Measurements from ENCODE around the gene GUK1. TPM values are rescaled to one million over a fixed set of nuclear protein-coding genes. Genes with fewer than 3 reads are reported as not detected.
A peak's percentile ranks its signal among the peaks of the same experiment; 100 is the strongest.

GUK1 gene
- total RNA-seq, 5 donors from 2014 or later (not counting 1 experiment from before 2014, with no cell fraction given), result 201 to 318 (median 223) TPM

DNA sequence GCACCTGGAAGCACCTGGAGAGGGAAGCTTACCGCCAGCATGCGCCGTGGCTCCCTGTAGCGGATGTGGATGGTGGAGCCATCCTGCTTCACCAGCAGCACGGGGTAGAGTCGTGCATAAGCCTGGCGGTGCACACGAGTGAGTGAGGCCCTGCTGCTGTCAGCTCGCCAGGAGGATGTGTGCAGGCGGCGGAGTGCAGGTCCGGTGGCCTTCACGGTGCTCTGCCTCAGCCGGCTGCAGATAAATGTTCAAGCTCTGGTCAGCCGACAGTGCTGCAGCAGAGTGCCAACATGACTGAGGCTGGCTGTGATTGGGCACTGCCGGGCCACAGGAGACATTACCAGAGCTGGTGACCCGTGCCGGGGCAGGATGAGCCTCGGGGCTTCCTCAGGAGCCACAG is 32.4 kb upstream of the GUK1 start:
- H3K27ac Mint-ChIP-seq, result peak overlapping the region; percentile 39 to 85
- DNase-seq (peak in 1 of 35 experiments; percentile 5), ATAC-seq (replicated peaks in 1 of 4) (no peak)
- 93% methylated on average over 17 of the region's 19 CpGs for WGBS (ENCODE audit: insufficient coverage)
- ChIA-PET CTCF (no interaction called here), POLR2A (no interaction called here)
- H3K4me1 ChIP-seq (ENCODE audit: control insufficient read depth in 1 of 2, extremely low read depth in 1 of 2, insufficient read depth in 2 of 2, low read length in 2 of 2), result peaks cover 3 to 47% of the 10 kb centered on the region in 2 experiments
- peak overlapping the region; percentile 79 to 93 (median 81) for H3K4me3 Mint-ChIP-seq
- H3K4me3 ChIP-seq (ENCODE audit: control insufficient read depth in 1 of 2, extremely low read depth in 1 of 2, low read length in 1 of 2), result no peak overlapping the region
- peaks cover 8% of the 10 kb centered on the region for H3K36me3 Mint-ChIP-seq
- H3K9me3 Mint-ChIP-seq, result no peaks in the 10 kb centered on the region
- H3K4me1 Mint-ChIP-seq, result peaks cover 27 to 40% (median 30%) of the 10 kb centered on the region in 3 donors
- H3K36me3 ChIP-seq (ENCODE audit: control insufficient read depth in 2 of 2, extremely low read depth in 1 of 2, insufficient read depth in 1 of 2, low read length in 1 of 2), result peaks cover 0 to 26% of the 10 kb centered on the region in 2 donors
- H3K9me3 ChIP-seq, result no peaks in the 10 kb centered on the region
- no peak overlapping the region for H3K27ac ChIP-seq (ENCODE audit: low read length)
- peaks cover 0 to 4% of the 10 kb centered on the region in 2 experiments for H3K27me3 ChIP-seq (replicated peaks in 1 of 2; ENCODE audit: control insufficient read depth in 2 of 2, extremely low read depth in 1 of 2, insufficient read depth in 2 of 2, low read length in 1 of 2)
- H3K27me3 Mint-ChIP-seq, result no peaks in the 10 kb centered on the region

DNA sequence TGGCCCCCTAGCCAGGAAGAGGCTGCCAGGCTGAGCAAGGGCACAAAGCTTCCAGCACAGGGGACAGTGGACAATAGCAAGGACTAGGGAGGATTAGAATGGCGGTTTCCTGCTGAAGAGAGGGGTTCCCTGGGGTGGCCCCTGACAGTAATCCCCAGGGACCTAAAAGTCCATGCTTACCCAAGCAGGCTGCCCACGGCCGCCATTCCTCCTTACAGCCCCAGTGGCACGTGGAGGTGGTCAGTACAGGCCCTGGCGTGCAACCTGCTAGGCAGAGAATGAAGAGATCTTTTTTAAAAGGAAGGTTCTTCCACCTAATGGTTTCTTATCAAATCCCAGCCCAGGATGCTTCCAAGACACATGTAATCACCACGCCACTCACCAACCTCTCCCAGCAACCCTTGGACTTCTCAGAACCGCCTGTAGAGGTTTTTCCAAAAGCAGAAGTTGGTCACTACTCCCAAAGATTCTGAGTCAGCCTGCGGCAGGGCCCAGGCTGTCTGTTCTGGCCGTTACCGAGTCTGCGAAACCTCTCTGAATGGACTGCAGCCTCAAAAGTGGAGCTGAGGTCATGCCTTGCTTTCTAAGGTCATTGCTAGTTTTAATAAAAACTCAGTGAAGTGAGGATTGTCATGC is 31.9 kb upstream of the GUK1 start:
- Histone ChIP-seq H3K27ac (ENCODE audit: low read length) (peak overlapping the region; percentile 80), H3K36me3 (ENCODE audit: control insufficient read depth in 2 of 2, extremely low read depth in 1 of 2, insufficient read depth in 1 of 2, low read length in 1 of 2) (peaks cover 0 to 26% of the 10 kb centered on the region in 2 donors), H3K27me3 (replicated peaks in 1 of 2; ENCODE audit: control insufficient read depth in 2 of 2, extremely low read depth in 1 of 2, insufficient read depth in 2 of 2, low read length in 1 of 2) (peaks cover 0 to 4% of the 10 kb centered on the region in 2 experiments), H3K4me1 (ENCODE audit: control insufficient read depth in 1 of 2, extremely low read depth in 1 of 2, insufficient read depth in 2 of 2, low read length in 2 of 2) (peaks cover 3 to 47% of the 10 kb centered on the region in 2 experiments), H3K4me3 (ENCODE audit: control insufficient read depth in 1 of 2, extremely low read depth in 1 of 2, low read length in 1 of 2) (peak overlapping the region; percentile 86 to 100), H3K9me3 (no peaks in the 10 kb centered on the region)
- Mint-ChIP-seq H3K27ac (peak overlapping the region; percentile 69 to 85), H3K4me3 (peak overlapping the region; percentile 79 to 93 (median 81)), H3K4me1 (peaks cover 26 to 38% (median 29%) of the 10 kb centered on the region in 3 donors), H3K9me3 (no peaks in the 10 kb centered on the region), H3K27me3 (no peaks in the 10 kb centered on the region), H3K36me3 (peaks cover 8% of the 10 kb centered on the region)
- ATAC-seq (replicated peaks in 1 of 4) (no peak), DNase-seq (peak in 1 of 35 experiments; percentile 2)
- POLR2A ChIA-PET, result no interaction called here
- CTCF ChIA-PET, result no interaction called here
- WGBS (ENCODE audit: insufficient coverage), result 71% methylated on average over 7 of the region's 11 CpGs

DNA sequence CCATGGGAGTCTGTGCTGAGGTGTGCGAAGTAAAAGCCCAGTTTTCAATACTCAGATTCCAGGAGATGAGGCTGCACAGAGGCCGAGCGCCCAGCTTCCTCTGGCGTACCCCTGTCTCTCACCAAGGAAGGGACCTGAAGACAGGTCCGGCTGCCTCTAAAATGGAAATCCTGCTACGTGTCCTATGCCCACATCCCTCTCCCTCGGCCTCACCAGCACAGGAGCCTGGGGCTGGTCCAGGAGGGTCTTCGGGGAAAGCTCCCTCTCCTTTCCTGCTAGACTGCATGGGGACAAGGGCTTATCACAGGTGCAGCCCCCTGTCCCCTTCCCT is 31.4 kb upstream of the GUK1 start:
- CTCF ChIA-PET, result no interaction called here
- 6% methylated on average over 7 of the region's 8 CpGs for WGBS (ENCODE audit: insufficient coverage)
- peak overlapping the region; percentile 69 to 85 for H3K27ac Mint-ChIP-seq
- Histone ChIP-seq H3K4me1 (ENCODE audit: control insufficient read depth in 1 of 2, extremely low read depth in 1 of 2, insufficient read depth in 2 of 2, low read length in 2 of 2) (peaks cover 3 to 42% of the 10 kb centered on the region in 2 experiments), H3K4me3 (ENCODE audit: control insufficient read depth in 1 of 2, extremely low read depth in 1 of 2, low read length in 1 of 2) (peak overlapping the region; percentile 86 to 100), H3K27ac (ENCODE audit: low read length) (peak overlapping the region; percentile 80), H3K36me3 (ENCODE audit: control insufficient read depth in 2 of 2, extremely low read depth in 1 of 2, insufficient read depth in 1 of 2, low read length in 1 of 2) (peaks cover 0 to 26% of the 10 kb centered on the region in 2 donors), H3K9me3 (no peaks in the 10 kb centered on the region), H3K27me3 (replicated peaks in 1 of 2; ENCODE audit: control insufficient read depth in 2 of 2, extremely low read depth in 1 of 2, insufficient read depth in 2 of 2, low read length in 1 of 2) (peaks cover 0 to 4% of the 10 kb centered on the region in 2 experiments)
- peaks cover 21 to 32% (median 26%) of the 10 kb centered on the region in 3 donors for H3K4me1 Mint-ChIP-seq
- no peak for DNase-seq
- peaks cover 8% of the 10 kb centered on the region for H3K36me3 Mint-ChIP-seq
- no peaks in the 10 kb centered on the region for H3K9me3 Mint-ChIP-seq
- H3K27me3 Mint-ChIP-seq, result no peaks in the 10 kb centered on the region
- ATAC-seq (replicated peaks in 1 of 4), result peak in 1 of 4 experiments; percentile 2
- H3K4me3 Mint-ChIP-seq, result peak overlapping the region; percentile 79 to 93 (median 81)
- POLR2A ChIA-PET, result no interaction called here

DNA sequence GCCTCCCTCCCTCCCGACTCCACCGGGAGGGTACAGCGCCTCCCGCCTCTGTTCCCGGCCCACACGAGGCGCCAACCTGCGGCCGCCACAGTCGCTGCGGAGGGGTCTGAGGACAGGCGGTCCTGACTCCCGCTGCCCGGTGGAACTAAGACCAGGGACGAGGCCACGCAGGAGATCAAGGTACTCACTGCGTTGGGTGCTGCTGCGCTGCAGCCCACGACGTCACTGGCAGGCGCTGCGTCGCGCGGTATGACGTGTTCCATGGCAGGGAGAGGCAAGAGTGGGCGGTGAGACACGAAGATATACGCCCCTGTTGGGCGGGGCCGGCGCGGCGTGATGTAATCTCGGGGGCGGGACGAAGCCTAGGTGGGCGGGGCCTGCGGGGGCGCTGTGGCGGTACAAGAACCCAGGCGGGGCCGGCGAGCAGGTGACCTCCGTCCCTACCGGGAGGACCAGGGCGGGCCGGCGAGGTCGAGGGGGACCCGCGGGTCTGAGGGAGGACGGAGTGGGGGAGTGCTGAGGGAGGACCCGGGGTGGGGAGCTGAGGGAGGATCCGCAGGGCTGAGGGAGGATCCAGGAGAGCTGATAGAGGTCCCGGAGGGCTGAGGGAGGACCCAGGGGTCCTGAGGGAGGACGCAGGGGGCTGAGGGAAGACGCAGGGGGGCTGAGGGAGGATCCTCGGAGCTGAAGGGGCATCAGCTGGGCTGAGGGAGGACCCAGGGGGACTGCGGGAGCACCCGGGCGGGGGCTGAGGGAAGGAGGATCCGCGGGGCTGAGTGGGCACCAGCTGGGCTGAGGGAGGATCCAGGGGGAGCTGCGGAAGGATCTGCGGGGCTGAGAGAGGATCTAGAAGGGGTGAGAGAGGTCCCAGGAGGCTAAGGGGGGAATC is 30.8 kb upstream of the GUK1 start, which contains the start of gene MRPL55:
TSS of gene MRPL55 (minus strand) at position 227 of the 889 bp plus-strand sequence. CDS start 1,039 bp downstream, outside the sequence.
- Histone ChIP-seq H3K27me3 (replicated peaks in 1 of 2; ENCODE audit: control insufficient read depth in 2 of 2, extremely low read depth in 1 of 2, insufficient read depth in 2 of 2, low read length in 1 of 2) (peaks cover 0 to 4% of the 10 kb centered on the region in 2 experiments), H3K36me3 (ENCODE audit: control insufficient read depth in 2 of 2, extremely low read depth in 1 of 2, insufficient read depth in 1 of 2, low read length in 1 of 2) (peaks cover 0 to 26% of the 10 kb centered on the region in 2 donors), H3K27ac (ENCODE audit: low read length) (peak within 1 kb of the TSS; percentile 83), H3K9me3 (no peaks in the 10 kb centered on the region), H3K4me3 (ENCODE audit: control insufficient read depth in 1 of 2, extremely low read depth in 1 of 2, low read length in 1 of 2) (peak within 1 kb of the TSS; percentile 86 to 100), H3K4me1 (ENCODE audit: control insufficient read depth in 1 of 2, extremely low read depth in 1 of 2, insufficient read depth in 2 of 2, low read length in 2 of 2) (peaks cover 3 to 36% of the 10 kb centered on the region in 2 experiments)
- POLR2A ChIA-PET, result no interaction called here
- CTCF ChIA-PET, result interaction anchor here (0.5 to 1.6 kb wide), 4 partner anchors 22 to 349 kb away, joined by 3 to 7 read pairs (median 4); partner anchors contain the start of gene ARF1 (in 1 of the 2)
- peak within 1 kb of the TSS; percentile 85 to 87 for H3K27ac Mint-ChIP-seq
- peak within 1 kb of the TSS; percentile 79 to 93 (median 81) for H3K4me3 Mint-ChIP-seq
- ATAC-seq (replicated peaks in 1 of 4), result peak; percentile 91 to 98 (median 94)
- under 1% methylated on average over 63 of the region's 66 CpGs for WGBS (ENCODE audit: insufficient coverage)
- H3K9me3 Mint-ChIP-seq, result no peaks in the 10 kb centered on the region
- peaks cover 21 to 31% (median 24%) of the 10 kb centered on the region in 3 donors for H3K4me1 Mint-ChIP-seq
- no peaks in the 10 kb centered on the region for H3K27me3 Mint-ChIP-seq
- peak; percentile 93 to 100 (median 97) for DNase-seq
- peaks cover 8% of the 10 kb centered on the region for H3K36me3 Mint-ChIP-seq

DNA sequence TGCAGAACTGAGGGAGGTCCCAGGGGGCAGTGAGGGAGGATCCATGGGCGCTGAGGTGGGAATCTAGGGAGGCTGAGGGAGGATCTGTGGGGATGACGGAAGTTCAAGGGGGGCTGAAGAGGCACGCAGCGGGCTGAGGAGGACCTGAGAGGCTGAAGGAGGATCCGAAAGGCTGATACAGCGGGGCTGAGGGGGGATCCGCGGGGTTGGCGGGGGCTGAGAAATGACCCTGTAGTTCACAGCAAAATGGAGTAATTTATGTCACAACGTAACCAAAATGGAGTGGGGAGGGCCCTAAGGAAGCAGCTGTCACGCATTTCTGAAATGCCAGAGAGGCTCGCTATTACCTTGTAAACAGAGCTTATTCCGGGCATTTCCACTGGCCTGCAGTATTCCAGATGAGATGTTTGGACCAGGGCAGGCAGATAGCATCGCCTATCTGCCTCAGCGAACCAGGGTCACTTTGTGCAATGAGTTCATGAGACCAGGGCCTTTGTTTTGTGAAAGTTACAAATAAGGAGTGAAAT is 30.1 kb upstream of the GUK1 start:
- H3K36me3 Mint-ChIP-seq, result peaks cover 8% of the 10 kb centered on the region
- Histone ChIP-seq H3K9me3 (no peaks in the 10 kb centered on the region), H3K27ac (ENCODE audit: low read length) (peak overlapping the region; percentile 83), H3K4me1 (ENCODE audit: control insufficient read depth in 1 of 2, extremely low read depth in 1 of 2, insufficient read depth in 2 of 2, low read length in 2 of 2) (peaks cover 3 to 29% of the 10 kb centered on the region in 2 experiments), H3K27me3 (replicated peaks in 1 of 2; ENCODE audit: control insufficient read depth in 2 of 2, extremely low read depth in 1 of 2, insufficient read depth in 2 of 2, low read length in 1 of 2) (peaks cover 0 to 4% of the 10 kb centered on the region in 2 experiments), H3K4me3 (ENCODE audit: control insufficient read depth in 1 of 2, extremely low read depth in 1 of 2, low read length in 1 of 2) (peak overlapping the region; percentile 73 to 100), H3K36me3 (ENCODE audit: control insufficient read depth in 2 of 2, extremely low read depth in 1 of 2, insufficient read depth in 1 of 2, low read length in 1 of 2) (peaks cover 0 to 26% of the 10 kb centered on the region in 2 donors)
- 59% methylated on average over 15 of the region's 15 CpGs for WGBS (ENCODE audit: insufficient coverage)
- ATAC-seq (replicated peaks in 1 of 4), result no peak
- no peaks in the 10 kb centered on the region for H3K27me3 Mint-ChIP-seq
- CTCF ChIA-PET, result interaction anchor here (0.5 to 1.6 kb wide), 6 partner anchors 21 to 348 kb away, joined by 3 to 7 read pairs (median 4); partner anchors contain the start of gene ARF1 (in 1 of the 2)
- H3K27ac Mint-ChIP-seq, result peak overlapping the region; percentile 52 to 85
- peaks cover 14 to 25% (median 20%) of the 10 kb centered on the region in 3 donors for H3K4me1 Mint-ChIP-seq
- DNase-seq, result no peak
- H3K4me3 Mint-ChIP-seq, result peak overlapping the region; percentile 79 to 93 (median 81)
- POLR2A ChIA-PET, result no interaction called here
- H3K9me3 Mint-ChIP-seq, result no peaks in the 10 kb centered on the region

DNA sequence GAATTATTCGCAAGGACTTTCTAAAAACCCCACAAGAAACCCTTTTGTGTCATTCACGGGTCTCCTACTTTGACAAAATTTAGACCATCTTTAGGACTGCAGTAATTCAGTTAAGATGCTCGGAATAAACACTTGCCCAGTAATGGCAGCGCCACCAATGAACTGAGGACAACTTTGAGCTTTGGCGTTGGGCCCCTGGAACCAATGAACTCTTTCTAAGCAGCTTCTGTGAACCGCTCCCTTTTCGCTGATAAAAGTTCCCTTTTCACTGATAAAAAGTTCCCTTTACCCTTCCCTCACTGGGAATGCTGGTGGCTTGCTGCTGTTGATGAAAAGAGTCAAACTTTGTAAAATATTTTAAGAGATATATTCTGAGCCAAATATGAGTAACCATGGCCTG is 29.5 kb upstream of the GUK1 start:
- H3K36me3 Mint-ChIP-seq, result peaks cover 8% of the 10 kb centered on the region
- no peaks in the 10 kb centered on the region for H3K9me3 ChIP-seq
- H3K27me3 ChIP-seq (replicated peaks in 1 of 2; ENCODE audit: control insufficient read depth in 2 of 2, extremely low read depth in 1 of 2, insufficient read depth in 2 of 2, low read length in 1 of 2), result peaks cover 0 to 4% of the 10 kb centered on the region in 2 experiments
- WGBS (ENCODE audit: insufficient coverage), result 89% methylated on average over 4 of the region's 7 CpGs
- no peak overlapping the region for H3K27ac Mint-ChIP-seq
- peak overlapping the region; percentile 13 to 79 (median 34) for H3K4me3 Mint-ChIP-seq
- peaks cover 0 to 23% of the 10 kb centered on the region in 2 donors for H3K36me3 ChIP-seq (ENCODE audit: control insufficient read depth in 2 of 2, extremely low read depth in 1 of 2, insufficient read depth in 1 of 2, low read length in 1 of 2)
- H3K9me3 Mint-ChIP-seq, result no peaks in the 10 kb centered on the region
- H3K4me3 ChIP-seq (ENCODE audit: control insufficient read depth in 1 of 2, extremely low read depth in 1 of 2, low read length in 1 of 2), result no peak overlapping the region
- POLR2A ChIA-PET, result no interaction called here
- peaks cover 3 to 28% of the 10 kb centered on the region in 2 experiments for H3K4me1 ChIP-seq (ENCODE audit: control insufficient read depth in 1 of 2, extremely low read depth in 1 of 2, insufficient read depth in 2 of 2, low read length in 2 of 2)
- H3K27me3 Mint-ChIP-seq, result no peaks in the 10 kb centered on the region
- no peak overlapping the region for H3K27ac ChIP-seq (ENCODE audit: low read length)
- DNase-seq, result no peak
- CTCF ChIA-PET, result interaction anchor here in 1 of 2 donors (0.6 to 1.6 kb wide), 3 partner anchors 20 to 111 kb away, joined by 4 to 5 read pairs (median 5); partner anchors contain the start of gene ARF1
- no peak for ATAC-seq (replicated peaks in 1 of 4)
- H3K4me1 Mint-ChIP-seq, result peaks cover 12 to 25% (median 20%) of the 10 kb centered on the region in 3 donors

All from T-cell (primary cell).